Activated T-helper 17 cell treated with anti-CD3 and anti-CD28 coated beads, Interleukin-2, amount 50 U/mL, for 72 hours (primary cell): ENCODE data around the gene ROS1. TPM values are rescaled to one million over a fixed set of nuclear protein-coding genes. Genes with fewer than 3 reads are reported as not detected.
"Not testable (repeated sequence)": the region's sequence is repeated elsewhere in the genome, so short reads cannot be mapped to it uniquely, and the experiment has no call there.

Experiments used
- ATAC-seq: fragments of 150-1000 bp; cut with Tn5 transposase; replicated peaks from 2 replicates; pipeline ENCODE4 v1.10.0; 2021; ENCODE audit warnings: mild to moderate bottlenecking, moderate library complexity
- H3K27ac Mint-ChIP-seq: one replicate; pipeline ENCODE4 v1.8.0; 2022; ENCODE audit warnings: mixed read lengths
- H3K27me3 Mint-ChIP-seq: one replicate; pipeline ENCODE4 v1.8.0; 2022; ENCODE audit warnings: mixed read lengths
- H3K36me3 Mint-ChIP-seq: one replicate; pipeline ENCODE4 v1.8.0; 2022; ENCODE audit warnings: low read depth, mild to moderate bottlenecking, mixed read lengths
- H3K4me1 Mint-ChIP-seq: one replicate; pipeline ENCODE4 v1.8.0; 2022; ENCODE audit warnings: mixed read lengths
- H3K4me3 Mint-ChIP-seq: one replicate; pipeline ENCODE4 v1.8.0; 2022; ENCODE audit warnings: mild to moderate bottlenecking, mixed read lengths
- H3K9me3 Mint-ChIP-seq: one replicate; pipeline ENCODE4 v1.8.0; 2022; ENCODE audit warnings: mixed read lengths
- total RNA-seq, 2 donors: library from RNA; stranded (reverse); gene quantifications; one replicate each; pipeline ENCODE4 v1.2.3, GENCODE V29; 2022

The ROS1 gene
- total RNA-seq, 2 donors from 2014 or later = not detected

DNA sequence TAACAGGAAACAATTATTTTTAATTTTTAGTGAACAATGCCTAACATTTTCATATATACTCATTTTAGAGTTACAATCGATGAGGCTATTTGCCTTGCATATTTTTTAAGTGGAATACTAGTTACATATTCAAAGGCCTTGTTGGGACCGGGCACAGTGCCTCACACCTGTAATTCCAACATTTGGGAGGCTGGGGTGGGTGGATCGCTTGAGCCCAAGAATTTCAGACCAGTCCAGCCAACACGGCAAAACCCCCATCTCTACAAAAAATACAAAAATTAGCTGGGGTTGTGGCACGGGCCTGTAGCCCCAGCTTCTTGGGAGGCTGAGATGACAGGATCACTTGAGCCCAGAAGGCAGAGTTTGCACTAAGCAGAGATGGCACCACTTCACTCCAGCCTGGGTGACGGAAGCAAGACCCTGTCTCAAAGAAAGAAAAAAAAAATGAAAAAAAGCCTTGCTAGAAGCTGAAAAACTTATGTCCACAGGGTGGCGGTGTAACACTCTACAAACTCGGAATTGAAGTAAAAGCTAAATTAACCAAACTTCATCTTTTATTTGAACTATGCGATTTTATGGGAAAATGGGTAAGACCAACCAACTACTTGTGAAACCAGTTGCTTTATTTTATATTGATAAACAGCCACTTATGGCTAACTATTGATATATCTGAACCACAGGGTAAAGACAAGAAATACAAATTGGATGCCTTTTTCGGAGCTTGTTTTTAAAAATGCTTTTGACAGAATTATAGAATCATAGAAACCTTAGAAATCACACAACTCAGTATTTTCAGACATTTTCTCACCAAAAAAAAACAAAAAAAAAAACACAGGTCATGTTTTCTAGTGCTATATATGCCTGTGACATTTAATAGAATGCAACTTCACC, 24.1 kb upstream of the ROS1 start:
- Mint-ChIP-seq H3K9me3 (no peaks in the 10 kb centered on the region), H3K27me3 (peaks cover 39% of the 10 kb centered on the region), H3K4me3 (no peak overlapping the region), H3K27ac (no peak overlapping the region), H3K36me3 (no peaks in the 10 kb centered on the region), H3K4me1 (no peaks in the 10 kb centered on the region)
- no peak for ATAC-seq

- H3K27ac Mint-ChIP-seq = no peak overlapping the region
- H3K36me3 Mint-ChIP-seq = no peaks in the 10 kb centered on the region
- H3K27me3 Mint-ChIP-seq = peaks cover 43% of the 10 kb centered on the region
- no peaks in the 10 kb centered on the region for H3K4me1 Mint-ChIP-seq
- no peak for ATAC-seq
- H3K4me3 Mint-ChIP-seq = no peak overlapping the region
- no peaks in the 10 kb centered on the region for H3K9me3 Mint-ChIP-seq
Observed at GRCh38 chr6:117448732-117449485, 23.2 kb upstream of the ROS1 start.

DNA sequence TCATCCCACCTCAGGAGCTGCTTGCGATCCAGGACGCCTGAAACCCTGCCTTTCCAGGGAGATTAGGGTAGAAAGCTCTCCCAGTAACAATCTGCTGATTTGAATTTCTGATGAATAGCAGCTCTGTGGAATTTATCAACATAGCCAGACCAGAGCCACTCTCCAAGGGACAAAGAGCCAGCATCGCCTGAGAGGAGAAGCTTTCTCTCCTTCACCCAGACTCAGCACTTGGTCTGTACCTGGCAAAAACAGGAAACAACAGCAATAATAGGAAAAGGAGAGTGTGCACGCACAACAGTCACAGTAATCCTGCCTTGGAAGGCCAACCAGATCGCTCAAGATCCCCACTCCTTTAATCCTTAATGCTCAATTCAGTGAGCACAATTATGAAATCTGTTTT, 22.3 kb upstream of the ROS1 start:
- Mint-ChIP-seq H3K4me3 (no peak overlapping the region), H3K27ac (no peak overlapping the region), H3K4me1 (no peaks in the 10 kb centered on the region), H3K36me3 (no peaks in the 10 kb centered on the region), H3K27me3 (peaks cover 42% of the 10 kb centered on the region), H3K9me3 (no peaks in the 10 kb centered on the region)
- no peak for ATAC-seq

DNA sequence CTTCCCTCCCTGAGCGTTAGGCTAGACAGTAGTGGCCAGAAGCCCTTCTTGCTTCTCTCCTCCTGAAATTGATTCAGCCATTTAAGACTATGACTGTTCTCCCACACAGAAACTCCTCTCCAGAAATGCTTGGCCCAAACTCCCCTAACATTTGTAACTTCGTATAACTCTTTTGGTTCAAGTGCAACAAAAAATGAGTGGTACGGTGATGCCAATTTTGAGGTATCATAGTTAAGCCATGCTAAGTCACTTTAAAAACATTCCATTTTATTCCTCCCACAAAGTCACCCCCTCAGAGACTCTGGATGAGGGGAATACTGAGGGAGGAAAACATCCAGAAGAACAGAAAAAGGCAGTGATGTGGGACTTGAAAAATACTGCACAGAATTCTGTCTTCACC, 21.1 kb upstream of the ROS1 start:
- no peak for ATAC-seq
- no peak overlapping the region for H3K4me3 Mint-ChIP-seq
- H3K36me3 Mint-ChIP-seq = no peaks in the 10 kb centered on the region
- no peaks in the 10 kb centered on the region for H3K4me1 Mint-ChIP-seq
- no peaks in the 10 kb centered on the region for H3K9me3 Mint-ChIP-seq
- no peak overlapping the region for H3K27ac Mint-ChIP-seq
- peaks cover 47% of the 10 kb centered on the region for H3K27me3 Mint-ChIP-seq

DNA sequence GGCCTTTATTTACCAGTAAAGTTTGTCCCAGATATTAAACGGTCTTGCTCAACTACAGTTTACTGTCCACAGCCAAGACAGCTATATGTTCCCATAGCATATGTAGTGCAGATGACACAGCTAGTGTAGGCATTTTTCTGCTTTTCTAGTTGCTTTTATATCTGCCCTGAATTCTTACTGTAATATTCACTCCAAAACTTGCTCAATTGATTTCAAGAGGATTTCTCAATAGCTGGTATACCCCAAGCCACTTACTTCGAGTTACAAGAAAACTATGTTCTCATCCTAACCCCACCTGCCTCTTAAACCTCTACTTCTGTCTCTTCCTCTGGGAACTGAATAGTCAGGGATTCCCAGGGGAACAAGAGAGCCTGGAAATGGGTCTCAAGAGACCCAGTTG, 18.9 kb upstream of the ROS1 start:
- Mint-ChIP-seq H3K27ac (no peak overlapping the region), H3K27me3 (peaks cover 54% of the 10 kb centered on the region), H3K36me3 (no peaks in the 10 kb centered on the region), H3K4me3 (no peak overlapping the region), H3K4me1 (no peaks in the 10 kb centered on the region), H3K9me3 (no peaks in the 10 kb centered on the region)
- no peak for ATAC-seq

DNA sequence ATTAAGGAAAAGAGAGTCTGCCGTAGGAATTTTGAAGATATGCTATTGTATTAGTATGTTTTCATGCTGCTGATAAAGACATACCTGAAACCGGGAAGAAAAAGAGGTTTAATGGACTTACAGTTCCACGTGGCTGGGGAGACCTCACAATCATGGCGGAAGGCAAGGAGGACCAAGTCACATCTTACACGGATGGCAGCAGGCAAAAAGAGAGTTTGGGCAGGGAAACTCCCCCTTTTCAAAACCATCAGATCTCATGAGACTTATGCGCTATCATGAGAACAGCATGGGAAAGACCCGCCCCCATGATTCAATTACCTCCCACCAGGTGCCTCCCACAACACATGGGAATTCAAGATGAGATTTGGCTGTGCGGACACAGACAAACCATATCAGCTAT, 16.6 kb upstream of the ROS1 start:
- H3K36me3 Mint-ChIP-seq, H3K4me3 Mint-ChIP-seq, H3K9me3 Mint-ChIP-seq, H3K4me1 Mint-ChIP-seq, ATAC-seq, H3K27ac Mint-ChIP-seq: not testable (repeated sequence)
- H3K27me3 Mint-ChIP-seq = peaks cover 49% of the 10 kb centered on the region

- no peak overlapping the region for H3K27ac Mint-ChIP-seq
- H3K9me3 Mint-ChIP-seq = no peaks in the 10 kb centered on the region
- no peaks in the 10 kb centered on the region for H3K36me3 Mint-ChIP-seq
- H3K4me1 Mint-ChIP-seq = no peaks in the 10 kb centered on the region
- no peak overlapping the region for H3K4me3 Mint-ChIP-seq
- ATAC-seq = no peak
- H3K27me3 Mint-ChIP-seq = peaks cover 44% of the 10 kb centered on the region
Observed at GRCh38 chr6:117441824-117442264, 16.1 kb upstream of the ROS1 start.

GRCh38 chr6:117440706-117441525, 15.2 kb upstream of the ROS1 start:
- Mint-ChIP-seq H3K4me1 (no peaks in the 10 kb centered on the region), H3K27me3 (peaks cover 44% of the 10 kb centered on the region), H3K36me3 (no peaks in the 10 kb centered on the region), H3K27ac (no peak overlapping the region), H3K9me3 (no peaks in the 10 kb centered on the region), H3K4me3 (no peak overlapping the region)
- no peak for ATAC-seq

DNA sequence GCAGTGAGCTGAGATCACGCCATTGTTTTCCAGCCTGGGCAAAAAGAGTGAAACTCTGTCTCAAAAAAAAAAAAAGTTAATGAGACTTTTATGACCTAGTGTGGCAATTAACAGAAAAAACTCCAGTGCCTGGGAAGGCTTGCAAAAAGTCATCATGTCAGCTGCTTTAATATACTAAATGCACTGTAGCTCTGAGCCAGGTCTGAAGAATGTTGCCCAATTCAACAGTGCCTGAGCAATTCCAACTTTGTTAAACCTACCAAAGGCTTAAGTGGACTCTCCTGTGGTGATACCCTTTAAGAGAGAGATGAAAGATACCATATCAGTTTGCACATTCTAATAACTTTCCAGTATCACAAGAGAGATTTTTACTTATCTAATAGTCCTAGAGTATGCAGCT, 6.5 kb upstream of the ROS1 start:
- no peaks in the 10 kb centered on the region for H3K9me3 Mint-ChIP-seq
- H3K4me1 Mint-ChIP-seq = no peaks in the 10 kb centered on the region
- no peaks in the 10 kb centered on the region for H3K36me3 Mint-ChIP-seq
- no peak overlapping the region for H3K27ac Mint-ChIP-seq
- ATAC-seq = no peak
- H3K27me3 Mint-ChIP-seq = peaks cover 43% of the 10 kb centered on the region
- H3K4me3 Mint-ChIP-seq = no peak overlapping the region

GRCh38 chr6:117423754-117424153, 2.0 kb downstream of the ROS1 start:
- ATAC-seq = no peak
- peaks cover 21% of the 10 kb centered on the region for H3K27me3 Mint-ChIP-seq
- no peaks in the 10 kb centered on the region for H3K9me3 Mint-ChIP-seq
- no peaks in the 10 kb centered on the region for H3K4me1 Mint-ChIP-seq
- H3K4me3 Mint-ChIP-seq = no peak overlapping the region
- no peak overlapping the region for H3K27ac Mint-ChIP-seq
- H3K36me3 Mint-ChIP-seq = no peaks in the 10 kb centered on the region

GRCh38 chr6:117418320-117418719, 7.4 kb downstream of the ROS1 start:
- no peaks in the 10 kb centered on the region for H3K9me3 Mint-ChIP-seq
- peaks cover 5% of the 10 kb centered on the region for H3K27me3 Mint-ChIP-seq
- no peaks in the 10 kb centered on the region for H3K36me3 Mint-ChIP-seq
- H3K27ac Mint-ChIP-seq = no peak overlapping the region
- H3K4me3 Mint-ChIP-seq = no peak overlapping the region
- no peaks in the 10 kb centered on the region for H3K4me1 Mint-ChIP-seq
- no peak for ATAC-seq

GRCh38 chr6:117417851-117418250, 7.9 kb downstream of the ROS1 start:
- H3K4me3 Mint-ChIP-seq = no peak overlapping the region
- H3K36me3 Mint-ChIP-seq = no peaks in the 10 kb centered on the region
- no peaks in the 10 kb centered on the region for H3K4me1 Mint-ChIP-seq
- no peaks in the 10 kb centered on the region for H3K9me3 Mint-ChIP-seq
- peaks cover 1% of the 10 kb centered on the region for H3K27me3 Mint-ChIP-seq
- ATAC-seq = no peak
- H3K27ac Mint-ChIP-seq = no peak overlapping the region

GRCh38 chr6:117414770-117415169, 11.0 kb downstream of the ROS1 start:
- Mint-ChIP-seq H3K9me3 (no peaks in the 10 kb centered on the region), H3K4me1 (no peaks in the 10 kb centered on the region), H3K27me3 (peaks cover 14% of the 10 kb centered on the region), H3K36me3 (no peaks in the 10 kb centered on the region), H3K27ac (no peak overlapping the region), H3K4me3 (no peak overlapping the region)
- ATAC-seq = no peak

DNA sequence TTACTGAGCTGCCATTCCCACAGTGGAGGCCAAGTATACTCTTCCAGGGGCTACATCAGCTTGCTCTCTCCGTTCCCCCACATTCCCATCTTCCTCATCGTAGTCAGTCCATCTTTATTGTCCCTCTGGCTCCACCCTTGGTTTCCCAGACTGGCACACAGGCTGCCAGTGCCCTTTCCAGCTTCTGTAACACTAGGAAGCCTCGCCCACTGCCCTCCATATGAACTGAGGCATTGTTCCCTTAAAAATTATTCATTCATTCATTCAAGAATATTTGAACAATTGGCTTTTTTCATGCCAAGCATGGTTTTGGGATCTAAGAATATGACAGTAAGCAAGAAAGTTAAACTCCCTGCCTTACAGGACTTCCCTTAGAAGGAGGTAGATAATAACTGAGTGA, 14.3 kb downstream of the ROS1 start:
- Mint-ChIP-seq H3K4me3 (no peak overlapping the region), H3K36me3 (no peaks in the 10 kb centered on the region), H3K9me3 (no peaks in the 10 kb centered on the region), H3K27ac (no peak overlapping the region), H3K27me3 (peaks cover 22% of the 10 kb centered on the region), H3K4me1 (no peaks in the 10 kb centered on the region)
- ATAC-seq = no peak
